Lower leg skin (tissue), 4 donors: Measurements from ENCODE around the gene LYST. TPM values are rescaled to one million over a fixed set of nuclear protein-coding genes. Genes with fewer than 3 reads are reported as not detected.

Experiments
- DNase-seq, 2 donors: peaks; one replicate each; pipeline ENCODE4 v3.0.0-alpha.2; 2019; ENCODE audit warnings: low spot score in 2 of 2
- H3K4me3 ChIP-seq: fragments of 200-600 bp; sonication (generic); 2 replicates; pipeline ENCODE4 v1.5.1; 2017; ENCODE audit warnings: mild to moderate bottlenecking, low read depth; ENCODE audit not compliant: poor library complexity, severe bottlenecking
- POLR2A ChIP-seq, 2 donors: fragments of 450-650 bp; IDR thresholded peaks; one replicate each; pipeline ENCODE4 v1.6.1; 2016 to 2017; ENCODE audit warnings: antibody characterized with exemption in 2 of 2, mild to moderate bottlenecking in 1 of 2, moderate library complexity in 1 of 2
- WGBS, 2 donors: methylation state at CpG; one replicate each; pipeline ENCODE4 v1.1.5; 2018; 5-methylcytosine and 5-hydroxymethylcytosine counted together
- intact Hi-C: fragments of 100-400 bp; cut with DNase I; formaldehyde crosslinking; loops from one replicate; pipeline ENCODE4 v1.15.0; 2023; ENCODE audit warnings: low total_unique reads
- total RNA-seq, 4 donors: library from RNA; depleted of rRNA; stranded (reverse); fragments of >200 nt; gene quantifications; one replicate each; pipeline ENCODE4 v1.1.0, GENCODE V29; 2016
- TF ChIP-seq, protein P1 (sequence below), 3 donors: fragments of 450-650 bp; IDR thresholded peaks; one replicate each; pipeline ENCODE4 v1.5.1; 2016; ENCODE audit warnings: antibody characterized with exemption in 3 of 3, mild to moderate bottlenecking in 3 of 3, moderate library complexity in 2 of 3

LYST gene
- total RNA-seq, 4 donors from 2014 or later = 38.5 to 43.9 (median 40.9) TPM

DNA sequence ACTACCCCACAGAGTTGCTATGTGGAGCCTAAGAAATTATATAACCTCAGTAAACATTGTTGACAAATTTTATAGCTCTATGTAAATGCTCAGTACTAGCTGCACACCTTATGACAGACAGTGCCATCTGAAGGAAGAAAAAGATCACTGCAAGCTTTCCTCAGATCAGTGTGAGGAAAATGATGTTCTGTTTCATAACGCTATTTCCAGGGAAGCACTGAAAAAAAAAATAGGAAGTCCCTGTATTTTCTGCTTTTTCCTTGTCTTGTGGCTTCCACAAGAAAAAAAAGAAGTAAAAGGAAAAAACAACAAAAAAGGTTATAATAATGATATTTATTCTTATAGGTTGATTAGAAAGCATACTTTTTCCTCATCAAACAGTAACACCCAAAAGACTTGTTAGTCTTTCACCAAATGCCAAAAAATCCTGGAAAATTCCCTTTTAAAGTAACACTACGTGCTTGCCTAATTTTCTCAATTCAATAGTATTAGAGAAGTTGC is 23.2 kb downstream of the LYST start:
- no peak for TF ChIP-seq POLR2A (IDR thresholded peaks at IDR 0.05)
- TF ChIP-seq, protein P1, sequence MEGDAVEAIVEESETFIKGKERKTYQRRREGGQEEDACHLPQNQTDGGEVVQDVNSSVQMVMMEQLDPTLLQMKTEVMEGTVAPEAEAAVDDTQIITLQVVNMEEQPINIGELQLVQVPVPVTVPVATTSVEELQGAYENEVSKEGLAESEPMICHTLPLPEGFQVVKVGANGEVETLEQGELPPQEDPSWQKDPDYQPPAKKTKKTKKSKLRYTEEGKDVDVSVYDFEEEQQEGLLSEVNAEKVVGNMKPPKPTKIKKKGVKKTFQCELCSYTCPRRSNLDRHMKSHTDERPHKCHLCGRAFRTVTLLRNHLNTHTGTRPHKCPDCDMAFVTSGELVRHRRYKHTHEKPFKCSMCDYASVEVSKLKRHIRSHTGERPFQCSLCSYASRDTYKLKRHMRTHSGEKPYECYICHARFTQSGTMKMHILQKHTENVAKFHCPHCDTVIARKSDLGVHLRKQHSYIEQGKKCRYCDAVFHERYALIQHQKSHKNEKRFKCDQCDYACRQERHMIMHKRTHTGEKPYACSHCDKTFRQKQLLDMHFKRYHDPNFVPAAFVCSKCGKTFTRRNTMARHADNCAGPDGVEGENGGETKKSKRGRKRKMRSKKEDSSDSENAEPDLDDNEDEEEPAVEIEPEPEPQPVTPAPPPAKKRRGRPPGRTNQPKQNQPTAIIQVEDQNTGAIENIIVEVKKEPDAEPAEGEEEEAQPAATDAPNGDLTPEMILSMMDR (IDR thresholded peaks at IDR 0.05) = no peak
- WGBS, 2 donors = 24 to 32% methylated on average over 2 of the region's 2 CpGs
- intact Hi-C loops = no loop called here
- no peak for DNase-seq
- no peak overlapping the region for H3K4me3 ChIP-seq

- no peak overlapping the region for H3K4me3 ChIP-seq
- no peak for DNase-seq
- intact Hi-C loops = no loop called here
- WGBS, 2 donors = 58 to 85% methylated on average over 1 of the region's 1 CpG
- TF ChIP-seq, protein P1 (IDR thresholded peaks at IDR 0.05) = no peak
These were observed 24.7 kb downstream of the LYST start for GRCh38 chr1:235841938-235842545.

- DNase-seq = no peak
- WGBS, 2 donors = 59 to 67% methylated on average over 1 of the region's 1 CpG
- no peak overlapping the region for H3K4me3 ChIP-seq
- intact Hi-C loops = no loop called here
- TF ChIP-seq, protein P1 (IDR thresholded peaks at IDR 0.05) = no peak
- TF ChIP-seq POLR2A (IDR thresholded peaks at IDR 0.05) = no peak
These were observed 28.7 kb downstream of the LYST start for GRCh38 chr1:235838021-235838420.

DNA sequence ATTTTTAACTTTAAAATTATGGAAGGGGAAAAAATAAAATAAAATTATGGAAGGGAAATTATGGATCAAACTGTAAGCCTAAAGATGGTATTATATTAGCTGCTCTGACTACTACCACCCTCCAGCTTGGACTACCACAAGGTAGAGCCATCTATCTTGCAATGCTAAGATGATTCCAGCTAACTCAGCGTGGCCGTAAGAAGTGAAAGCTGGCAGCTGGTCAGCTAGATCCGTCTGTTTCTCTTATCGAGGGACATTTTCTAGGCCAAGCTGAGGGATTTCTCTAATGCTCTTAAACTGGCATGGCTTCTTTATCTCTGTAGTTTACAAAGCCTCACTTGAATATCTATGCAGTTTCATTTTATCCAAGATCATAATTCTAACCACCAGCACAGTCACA is 31.5 kb downstream of the LYST start:
- 23 to 37% methylated on average over 4 of the region's 4 CpGs for WGBS, 2 donors
- no peak for DNase-seq
- intact Hi-C loops = no loop called here
- no peak overlapping the region for H3K4me3 ChIP-seq
- no peak for TF ChIP-seq POLR2A (IDR thresholded peaks at IDR 0.05)
- TF ChIP-seq, protein P1 (IDR thresholded peaks at IDR 0.05) = no peak

GRCh38 chr1:235834620-235835019 is 32.1 kb downstream of the LYST start:
- H3K4me3 ChIP-seq = no peak overlapping the region
- WGBS, 2 donors = 87 to 97% methylated on average over 6 of the region's 6 CpGs
- no peak for DNase-seq
- TF ChIP-seq POLR2A (IDR thresholded peaks at IDR 0.05) = no peak
- TF ChIP-seq, protein P1 (IDR thresholded peaks at IDR 0.05) = no peak
- intact Hi-C loops = no loop called here

- 88 to 96% methylated on average over 2 of the region's 2 CpGs for WGBS, 2 donors
- no peak for DNase-seq
- intact Hi-C loops = no loop called here
- TF ChIP-seq, protein P1 (IDR thresholded peaks at IDR 0.05) = no peak
- no peak for TF ChIP-seq POLR2A (IDR thresholded peaks at IDR 0.05)
- no peak overlapping the region for H3K4me3 ChIP-seq
These were observed 34.7 kb downstream of the LYST start for GRCh38 chr1:235832011-235832410.
